H1 (cell line): ENCODE data around the gene USP37. TPM values are rescaled to one million over a fixed set of nuclear protein-coding genes. Genes with fewer than 3 reads are reported as not detected.

Experiments
- CTCF ChIA-PET: fragments of 300-600 bp; sonication (Branson Sonifier 250); formaldehyde crosslinking; loops from one replicate; lab custom pipeline; 2021; ENCODE audit not compliant: partially characterized antibody; lab: Charles Lee
- POLR2A ChIA-PET: fragments of 300-600 bp; sonication (Branson Sonifier 250); formaldehyde crosslinking; loops from one replicate; lab custom pipeline; 2021; ENCODE audit warnings: inconsistent platforms; ENCODE audit not compliant: partially characterized antibody; lab: Charles Lee
- DNase-seq, 2 experiments: peaks; one replicate each; pipeline versions ENCODE4 v3.0.0 to v3.0.0-alpha.2; 2010 to 2022; ENCODE audit warnings: low spot score in 2 of 2, low read depth in 1 of 2, mixed read lengths in 1 of 2
- FAIRE-seq: peaks from 2 replicates; lab custom pipeline; 2011; peaks lifted over from hg19 to GRCh38; lab: Jason Lieb, UNC
- H2AFZ ChIP-seq: 2 replicates; pipeline ENCODE4 v1.8.1; 2012; ENCODE audit warnings: low read length, inconsistent platforms
- H2AK5ac ChIP-seq: 2 replicates; pipeline ENCODE4 v1.6.1; 2013; ENCODE audit warnings: low read depth, low read length
- H2BK120ac ChIP-seq: replicated peaks from 2 replicates; pipeline ENCODE3; 2013; ENCODE audit warnings: low read depth, low read length, inconsistent platforms
- H2BK12ac ChIP-seq: 2 replicates; pipeline ENCODE4 v1.6.1; 2013; ENCODE audit warnings: low read depth, low read length
- H2BK15ac ChIP-seq: 2 replicates; pipeline ENCODE4 v1.6.1; 2013; ENCODE audit warnings: low read length
- H2BK20ac ChIP-seq: 2 replicates; pipeline ENCODE4 v1.6.1; 2013; ENCODE audit warnings: low read length
- H2BK5ac ChIP-seq: 2 replicates; pipeline ENCODE4 v1.6.1; 2013; ENCODE audit warnings: low read depth, low read length
- H3K14ac ChIP-seq: 2 replicates; pipeline ENCODE4 v1.6.1; 2013; ENCODE audit warnings: inconsistent platforms; ENCODE audit not compliant: insufficient read length
- H3K18ac ChIP-seq: 2 replicates; pipeline ENCODE4 v1.6.1; 2013; ENCODE audit warnings: low read length; ENCODE audit errors: extremely low read depth
- H3K23ac ChIP-seq: 2 replicates; pipeline ENCODE4 v1.6.1; 2013; ENCODE audit warnings: inconsistent platforms; ENCODE audit not compliant: insufficient read length
- H3K23me2 ChIP-seq: 2 replicates; pipeline ENCODE4 v1.6.1; 2013; ENCODE audit warnings: low read depth, low read length
- H3K27ac ChIP-seq: 2 replicates; pipeline ENCODE4 v1.6.1; 2011; ENCODE audit warnings: low read depth, low read length, inconsistent platforms
- H3K27me3 ChIP-seq, 4 experiments: replicated peaks in 1 of 4; 1 replicate in 1 of 4; 2 replicates in 3 of 4; pipeline versions ENCODE4 v1.6.1 to v1.8.1; 2011 to 2013; ENCODE audit warnings: low read length in 3 of 4, mild to moderate bottlenecking in 3 of 4, inconsistent platforms in 2 of 4, mixed read lengths in 2 of 4, moderate library complexity in 1 of 4; ENCODE audit not compliant: control insufficient read depth in 3 of 4, insufficient read depth in 3 of 4; ENCODE audit errors: extremely low read depth in 1 of 4
- H3K36me3 ChIP-seq, 4 experiments: 2 replicates each; pipeline versions ENCODE4 v1.6.1 to v1.8.1; 2011 to 2013; ENCODE audit warnings: mild to moderate bottlenecking in 4 of 4, low read length in 3 of 4, moderate library complexity in 2 of 4, control low read depth in 1 of 4, inconsistent platforms in 1 of 4; ENCODE audit not compliant: insufficient read depth in 4 of 4, control insufficient read depth in 2 of 4
- H3K4ac ChIP-seq: replicated peaks from 2 replicates; pipeline ENCODE3; 2013; ENCODE audit warnings: low read length, low read depth, mixed read lengths, inconsistent platforms; ENCODE audit not compliant: insufficient read length
- H3K4me1 ChIP-seq, 4 experiments: replicated peaks in 1 of 4; 1 replicate in 1 of 4; 2 replicates in 3 of 4; pipeline versions ENCODE4 v1.6.1 to v1.8.1; 2011 to 2013; ENCODE audit warnings: low read length in 3 of 4, inconsistent platforms in 2 of 4, mixed read lengths in 1 of 4; ENCODE audit not compliant: insufficient read depth in 4 of 4, control insufficient read depth in 3 of 4
- H3K4me2 ChIP-seq, 2 experiments: 2 replicates each; pipeline versions ENCODE4 v1.6.1 to v1.8.1; 2011 to 2013; ENCODE audit warnings: low read depth in 2 of 2, low read length in 2 of 2, control low read depth in 1 of 2, inconsistent platforms in 1 of 2, mild to moderate bottlenecking in 1 of 2; ENCODE audit not compliant: insufficient read depth in 1 of 2
- H3K4me3 ChIP-seq, 4 experiments: fragments of 200-600, 300-600 bp in 1 of 4; sonication (generic), shearing (Covaris generic), sonication (Bioruptor Twin) in 1 of 4; 2 replicates each; pipeline versions ENCODE4 v1.5.1 to v1.8.1; 2011 to 2016; ENCODE audit warnings: low read length in 4 of 4, low read depth in 3 of 4, control low read depth in 2 of 4, inconsistent platforms in 2 of 4, mild to moderate bottlenecking in 2 of 4, mixed read lengths in 1 of 4, moderate library complexity in 1 of 4; ENCODE audit not compliant: insufficient read depth in 2 of 4; ENCODE audit errors: extremely low read depth in 1 of 4
- H3K56ac ChIP-seq: replicated peaks from 2 replicates; pipeline ENCODE3; 2013; ENCODE audit warnings: low read depth, mild to moderate bottlenecking, mixed read lengths, low read length, inconsistent platforms; ENCODE audit not compliant: insufficient read length
- H3K79me1 ChIP-seq: 2 replicates; pipeline ENCODE4 v1.6.1; 2013; ENCODE audit warnings: low read depth, low read length, control low read depth
- H3K79me2 ChIP-seq, 2 experiments: 2 replicates each; pipeline versions ENCODE4 v1.6.1 to v1.8.1; 2012 to 2013; ENCODE audit warnings: low read length in 2 of 2, mild to moderate bottlenecking in 2 of 2, inconsistent platforms in 1 of 2; ENCODE audit not compliant: insufficient read depth in 2 of 2, control insufficient read depth in 1 of 2
- H3K9ac ChIP-seq, 4 experiments: replicated peaks in 1 of 4; 1 replicate in 1 of 4; 2 replicates in 3 of 4; pipeline versions ENCODE4 v1.6.1 to v1.8.1; 2011 to 2013; ENCODE audit warnings: low read depth in 3 of 4, low read length in 3 of 4, control low read depth in 2 of 4, mild to moderate bottlenecking in 2 of 4, moderate library complexity in 2 of 4, inconsistent platforms in 1 of 4; ENCODE audit errors: extremely low read depth in 1 of 4
- H3K9me3 ChIP-seq, 2 experiments: 2 replicates each; pipeline versions ENCODE4 v1.6.1 to v1.8.1; 2012 to 2013; ENCODE audit warnings: mild to moderate bottlenecking in 2 of 2, moderate library complexity in 2 of 2, control low read depth in 1 of 2, inconsistent platforms in 1 of 2, low read depth in 1 of 2, low read length in 1 of 2, mixed read lengths in 1 of 2; ENCODE audit not compliant: insufficient read depth in 2 of 2
- H4K20me1 ChIP-seq, 2 experiments: replicated peaks in 1 of 2; 2 replicates each; pipeline versions ENCODE3 to v1.8.1; 2011 to 2013; ENCODE audit warnings: inconsistent platforms in 2 of 2, low read length in 2 of 2, mild to moderate bottlenecking in 1 of 2; ENCODE audit not compliant: insufficient read depth in 2 of 2, control insufficient read depth in 1 of 2
- H4K5ac ChIP-seq: 2 replicates; pipeline ENCODE4 v1.6.1; 2013; ENCODE audit warnings: low read length, low read depth, mixed read lengths, inconsistent platforms; ENCODE audit not compliant: insufficient read length
- H4K8ac ChIP-seq: 2 replicates; pipeline ENCODE4 v1.8.0; 2013; ENCODE audit warnings: mild to moderate bottlenecking, moderate library complexity, low read length, inconsistent platforms; ENCODE audit not compliant: insufficient read depth; ENCODE audit errors: extremely low read depth
- H4K91ac ChIP-seq: replicated peaks from 2 replicates; pipeline ENCODE3; 2013; ENCODE audit warnings: low read length, mixed read lengths, inconsistent platforms; ENCODE audit not compliant: insufficient read length
- ASH2L ChIP-seq: fragments of 200-600, 300-600 bp; sonication (generic); IDR thresholded peaks from one replicate; pipeline ENCODE4 v1.7.1; 2017; ENCODE audit warnings: low read length
- CBX5 ChIP-seq: fragments of 300-800, 300-1000 bp; sonication (generic); IDR thresholded peaks from 2 replicates; pipeline ENCODE4 v1.7.1; 2016; ENCODE audit warnings: antibody characterized with exemption, low read length, low read depth
- CTCF ChIP-seq, 3 experiments: IDR thresholded peaks; 1 replicate in 2 of 3; 2 replicates in 1 of 3; pipeline versions ENCODE4 v1.5.1 to v1.6.1; 2011; ENCODE audit warnings: low read length in 3 of 3, mild to moderate bottlenecking in 3 of 3, inconsistent platforms in 2 of 3, low read depth in 1 of 3, moderate library complexity in 1 of 3; ENCODE audit not compliant: insufficient read depth in 1 of 3; ENCODE audit errors: control extremely low read depth in 1 of 3
- JUN ChIP-seq: IDR thresholded peaks from 2 replicates; pipeline ENCODE4 v1.6.1; 2011; ENCODE audit warnings: low read depth, mild to moderate bottlenecking, improper control_type of control experiment, low read length
- KDM4A ChIP-seq: IDR thresholded peaks from one replicate; pipeline ENCODE4 v1.7.1; 2012; ENCODE audit warnings: low read depth, mild to moderate bottlenecking, moderate library complexity, low read length, inconsistent platforms; ENCODE audit not compliant: severe bottlenecking
- MAFK ChIP-seq: IDR thresholded peaks from 2 replicates; pipeline ENCODE4 v1.6.1; 2012; ENCODE audit warnings: low read depth, mild to moderate bottlenecking, improper control_type of control experiment, low read length
- RAD21 ChIP-seq, 2 experiments: IDR thresholded peaks in 1 of 2; conservative IDR thresholded peaks in 1 of 2; 2 replicates each; pipeline ENCODE4 v1.6.1; 2011; ENCODE audit warnings: low read depth in 2 of 2, low read length in 2 of 2, improper control_type of control experiment in 1 of 2, inconsistent platforms in 1 of 2, mild to moderate bottlenecking in 1 of 2, moderate library complexity in 1 of 2
- RFX5 ChIP-seq: IDR thresholded peaks from 2 replicates; pipeline ENCODE4 v1.6.1; 2011; ENCODE audit warnings: low read depth, low read length, improper control_type of control experiment, borderline replicate concordance
- RNF2 ChIP-seq: fragments of 200-900, 300-1000 bp; sonication (generic); IDR thresholded peaks from 2 replicates; pipeline ENCODE4 v1.7.1; 2016; ENCODE audit warnings: borderline replicate concordance, low read depth, mild to moderate bottlenecking, antibody characterized with exemption, low read length; ENCODE audit not compliant: poor library complexity, severe bottlenecking; ENCODE audit errors: missing control alignments
- SIN3A ChIP-seq, 2 experiments: IDR thresholded peaks in 1 of 2; conservative IDR thresholded peaks in 1 of 2; 2 replicates each; pipeline ENCODE4 v1.6.1; 2011 to 2012; ENCODE audit warnings: low read length in 2 of 2, improper control_type of control experiment in 1 of 2, low read depth in 1 of 2, mild to moderate bottlenecking in 1 of 2
- SP1 ChIP-seq: IDR thresholded peaks from 2 replicates; pipeline ENCODE4 v1.6.1; 2011; ENCODE audit warnings: low read depth, low read length
- polyA plus RNA-seq, 7 experiments: library from polyadenylated mRNA; depleted of rRNA in 3 of 7; stranded (reverse) in 5 of 7; unstranded in 2 of 7; fragments of >200 nt in 5 of 7; fragments of 200-250 nt in 2 of 7; gene quantifications; 1 replicate in 5 of 7; 2 replicates in 1 of 7; 4 replicates in 1 of 7; pipeline versions ENCODE4 v1.2.1 to v1.2.3, GENCODE V29; 2011 to 2013; ENCODE audit warnings: missing spikeins in 2 of 7, mixed read lengths in 2 of 7
- total RNA-seq: library from RNA; stranded (reverse); fragmentation: NEBNext Ultra II Directional; extraction: Animal tissue kit (Norgen Biotek cat#: 25700); gene quantifications from 2 replicates; pipeline ENCODE4 v1.2.1, GENCODE V29; 2021

The USP37 gene
- total and polyA plus RNA-seq, 2 of the 8 experiments (the other 6 are each of a cell fraction or from before 2014, with no cell fraction given): 3.8 to 29.1 TPM

DNA sequence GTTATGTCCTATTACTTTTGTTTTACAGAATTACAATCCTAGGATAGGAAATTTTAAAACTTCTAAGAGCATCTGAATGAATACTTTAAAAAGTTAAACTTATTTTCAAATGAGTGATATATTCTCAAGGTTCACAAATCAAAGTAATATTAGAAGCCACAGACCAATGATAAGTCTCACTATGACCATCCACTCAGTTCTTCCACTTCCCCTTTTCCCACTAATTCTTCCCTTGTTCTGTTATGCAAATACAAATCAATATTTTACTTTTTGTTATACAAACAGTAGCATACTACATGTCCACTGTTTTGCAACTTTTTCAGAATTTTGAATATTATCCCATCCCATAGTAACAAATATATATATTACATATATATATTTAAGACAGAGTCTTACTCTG is 20.2 kb downstream of the USP37 start:
- H3K23me2 ChIP-seq: no peaks in the 10 kb centered on the region
- no peaks in the 10 kb centered on the region for H3K9me3 ChIP-seq
- H3K27ac ChIP-seq: no peak overlapping the region
- H4K20me1 ChIP-seq: peaks cover 0 to 2% of the 10 kb centered on the region in 2 experiments
- ChIA-PET CTCF (interaction anchor here (0.9 to 1.2 kb wide), 2 partner anchors 11 to 60 kb away, joined by 3 to 4 read pairs; partner anchors contain the start of gene PLCD4), POLR2A (interaction anchor here (1.2 kb wide), 1 partner anchor 11 kb away, joined by 3 read pairs; no protein-coding TSS in a partner anchor)
- no peak overlapping the region for H2BK15ac ChIP-seq
- H4K5ac ChIP-seq: no peak overlapping the region
- H3K56ac ChIP-seq: no peak overlapping the region
- no peak overlapping the region for H2BK12ac ChIP-seq
- no peaks in the 10 kb centered on the region for H3K4me1 ChIP-seq
- H3K4me2 ChIP-seq: no peak overlapping the region
- H3K18ac ChIP-seq: no peak overlapping the region
- H3K23ac ChIP-seq: no peak overlapping the region
- H3K79me2 ChIP-seq: no peaks in the 10 kb centered on the region
- H2BK20ac ChIP-seq: no peak overlapping the region
- no peak overlapping the region for H3K4ac ChIP-seq
- no peak overlapping the region for H2AK5ac ChIP-seq
- no peak for FAIRE-seq
- H3K9ac ChIP-seq: no peak overlapping the region
- no peak overlapping the region for H2AFZ ChIP-seq
- no peak overlapping the region for H3K14ac ChIP-seq
- no peak for DNase-seq
- H3K4me3 ChIP-seq: no peak overlapping the region
- H3K79me1 ChIP-seq: no peaks in the 10 kb centered on the region
- no peak overlapping the region for H4K8ac ChIP-seq
- no peak overlapping the region for H2BK120ac ChIP-seq
- no peak overlapping the region for H2BK5ac ChIP-seq
- peaks cover 0 to 1% (median 0%) of the 10 kb centered on the region in 4 experiments; a peak in 1 of 7 replicates for H3K27me3 ChIP-seq
- H4K91ac ChIP-seq: no peak overlapping the region
- H3K36me3 ChIP-seq: peaks cover 17 to 80% (median 46%) of the 10 kb centered on the region in 4 experiments
- TF ChIP-seq CTCF (IDR thresholded peaks at IDR 0.05; ENCODE audit: control extremely low read depth in 1 of 3, insufficient read depth in 1 of 3, low read depth in 1 of 3, low read length in 3 of 3): no peak
- TF ChIP-seq RNF2: no peak
- TF ChIP-seq CBX5: no peak
- TF ChIP-seq JUN: no peak
- no peak for TF ChIP-seq MAFK
- TF ChIP-seq SIN3A (conservative IDR thresholded peaks at IDR 0.05 in 1 of 2, IDR thresholded peaks at IDR 0.05 in 1 of 2; ENCODE audit: low read depth in 1 of 2, low read length in 2 of 2): no peak
- TF ChIP-seq ASH2L: no peak
- no peak for TF ChIP-seq KDM4A
- no peak for TF ChIP-seq RAD21 (IDR thresholded peaks at IDR 0.05 in 1 of 2, conservative IDR thresholded peaks at IDR 0.05 in 1 of 2; ENCODE audit: low read depth in 2 of 2, low read length in 2 of 2)
- TF ChIP-seq RFX5: no peak
- no peak for TF ChIP-seq SP1
